Measurements from ENCODE around the gene ZDHHC19.
"Not testable (repeated sequence)": the region's sequence is repeated elsewhere in the genome, so short reads cannot be mapped to it uniquely, and the experiment has no call there.

- not testable (repeated sequence) for TF ChIP-seq YY1 (tag by site-specific recombination; IDR thresholded peaks at IDR 0.05); ZNF76 (tag by site-specific recombination; IDR thresholded peaks at IDR 0.05; ENCODE audit: borderline replicate concordance, low read depth); ZNF202 (tag by site-specific recombination; IDR thresholded peaks at IDR 0.05; ENCODE audit: borderline replicate concordance)
These were observed 27.1 kb downstream of the ZDHHC19 start for GRCh38 chr3:196184169-196184432.

Measured in HEK293 (cell line).